GM06990 (cell line): Measurements from ENCODE around the gene DMRTC2.

Experiments used
- DNase-seq: peaks from one replicate; pipeline ENCODE4 v3.0.0-alpha.2; 2011; ENCODE audit not compliant: insufficient read length; ENCODE audit errors: extremely low read depth
- H3K27me3 ChIP-seq: replicated peaks from 2 replicates; pipeline ENCODE4 v1.6.0; 2011; ENCODE audit warnings: low read length; ENCODE audit not compliant: control insufficient read depth, insufficient read depth
- H3K36me3 ChIP-seq: 2 replicates; pipeline ENCODE4 v1.5.1; 2011; ENCODE audit warnings: low read length; ENCODE audit not compliant: control insufficient read depth, insufficient read depth
- H3K4me3 ChIP-seq: replicated peaks from 2 replicates; pipeline ENCODE4 v1.5.1; 2011; ENCODE audit warnings: low read depth, mild to moderate bottlenecking, control low read depth, low read length
- TF ChIP-seq, protein P1 (sequence below): IDR thresholded peaks from 2 replicates; pipeline ENCODE4 v1.5.1; 2011; ENCODE audit warnings: low read length, control low read depth, mild to moderate bottlenecking, inconsistent platforms; ENCODE audit not compliant: insufficient read depth, poor library complexity, severe bottlenecking

The DMRTC2 gene

DNA sequence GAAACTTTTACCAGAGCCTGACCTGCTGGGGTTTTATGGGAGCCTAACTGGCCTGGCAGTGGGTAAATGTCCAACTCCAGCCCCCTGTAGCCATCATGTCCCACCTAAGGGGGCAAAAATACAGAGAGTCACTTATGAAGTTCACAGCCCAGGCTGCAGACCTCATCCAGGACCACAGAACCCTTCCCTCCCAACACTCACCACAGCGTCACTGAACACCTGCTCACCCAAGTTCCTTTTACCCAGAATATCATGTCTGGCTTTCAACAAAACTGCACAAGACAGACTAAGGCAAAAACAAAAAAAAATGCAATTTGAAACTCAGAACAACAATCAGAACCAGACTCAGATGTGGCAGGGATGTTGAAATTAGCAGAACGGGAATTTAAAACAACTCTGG is 42.1 kb upstream of the DMRTC2 start:
- no peak for DNase-seq
- H3K27me3 ChIP-seq, result no peaks in the 10 kb centered on the region; the same call in 1 of the 2 replicates
- TF ChIP-seq, protein P1, sequence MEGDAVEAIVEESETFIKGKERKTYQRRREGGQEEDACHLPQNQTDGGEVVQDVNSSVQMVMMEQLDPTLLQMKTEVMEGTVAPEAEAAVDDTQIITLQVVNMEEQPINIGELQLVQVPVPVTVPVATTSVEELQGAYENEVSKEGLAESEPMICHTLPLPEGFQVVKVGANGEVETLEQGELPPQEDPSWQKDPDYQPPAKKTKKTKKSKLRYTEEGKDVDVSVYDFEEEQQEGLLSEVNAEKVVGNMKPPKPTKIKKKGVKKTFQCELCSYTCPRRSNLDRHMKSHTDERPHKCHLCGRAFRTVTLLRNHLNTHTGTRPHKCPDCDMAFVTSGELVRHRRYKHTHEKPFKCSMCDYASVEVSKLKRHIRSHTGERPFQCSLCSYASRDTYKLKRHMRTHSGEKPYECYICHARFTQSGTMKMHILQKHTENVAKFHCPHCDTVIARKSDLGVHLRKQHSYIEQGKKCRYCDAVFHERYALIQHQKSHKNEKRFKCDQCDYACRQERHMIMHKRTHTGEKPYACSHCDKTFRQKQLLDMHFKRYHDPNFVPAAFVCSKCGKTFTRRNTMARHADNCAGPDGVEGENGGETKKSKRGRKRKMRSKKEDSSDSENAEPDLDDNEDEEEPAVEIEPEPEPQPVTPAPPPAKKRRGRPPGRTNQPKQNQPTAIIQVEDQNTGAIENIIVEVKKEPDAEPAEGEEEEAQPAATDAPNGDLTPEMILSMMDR, result no peak
- no peaks in the 10 kb centered on the region for H3K36me3 ChIP-seq
- H3K4me3 ChIP-seq, result no peak overlapping the region

DNA sequence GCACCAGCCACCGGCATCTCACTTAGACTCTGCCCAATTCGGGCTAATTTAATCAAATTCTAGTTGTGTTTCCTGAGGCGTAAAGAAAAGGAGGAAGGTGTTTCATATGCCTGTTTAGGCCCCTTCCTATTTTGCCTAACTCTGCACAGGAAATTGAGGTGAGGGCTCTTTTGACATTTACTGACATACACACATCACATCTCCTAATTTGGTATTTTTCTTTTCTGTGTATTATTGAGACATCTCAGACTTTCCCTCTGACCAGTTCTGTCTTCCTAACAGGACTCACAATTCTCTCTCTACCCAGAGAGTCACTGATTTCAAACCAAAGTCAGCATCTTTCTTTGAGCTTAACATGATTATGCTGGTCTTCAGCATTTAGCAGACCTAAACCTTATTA is 40.5 kb upstream of the DMRTC2 start:
- no peak for DNase-seq
- H3K27me3 ChIP-seq, result peaks cover 2% of the 10 kb centered on the region; the same call in 1 of the 2 replicates
- H3K36me3 ChIP-seq, result no peaks in the 10 kb centered on the region
- TF ChIP-seq, protein P1, result no peak
- H3K4me3 ChIP-seq, result no peak overlapping the region

DNA sequence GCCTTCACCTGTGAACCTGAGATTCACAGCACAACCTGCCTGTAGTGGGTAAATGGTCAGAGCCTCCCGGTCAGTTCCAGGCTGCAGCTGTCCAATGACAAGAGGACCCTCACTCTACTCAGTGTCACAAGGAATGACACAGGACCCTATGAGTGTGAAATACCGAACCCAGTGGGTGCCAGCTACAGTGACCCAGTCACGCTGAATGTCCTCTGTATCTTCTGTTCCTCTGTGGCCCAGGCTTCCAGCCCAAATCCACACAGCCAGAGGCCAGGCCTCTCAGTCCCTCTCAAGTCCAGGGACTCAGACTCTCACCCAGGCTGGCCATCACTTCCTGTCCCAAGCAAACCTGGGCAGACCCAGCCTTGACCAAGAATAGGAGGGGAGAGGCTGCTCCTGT is 37.7 kb upstream of the DMRTC2 start:
- DNase-seq, result no peak
- no peak overlapping the region for H3K4me3 ChIP-seq
- TF ChIP-seq, protein P1, result no peak
- H3K27me3 ChIP-seq, result peaks cover 2% of the 10 kb centered on the region; the same call in 1 of the 2 replicates
- no peaks in the 10 kb centered on the region for H3K36me3 ChIP-seq

DNA sequence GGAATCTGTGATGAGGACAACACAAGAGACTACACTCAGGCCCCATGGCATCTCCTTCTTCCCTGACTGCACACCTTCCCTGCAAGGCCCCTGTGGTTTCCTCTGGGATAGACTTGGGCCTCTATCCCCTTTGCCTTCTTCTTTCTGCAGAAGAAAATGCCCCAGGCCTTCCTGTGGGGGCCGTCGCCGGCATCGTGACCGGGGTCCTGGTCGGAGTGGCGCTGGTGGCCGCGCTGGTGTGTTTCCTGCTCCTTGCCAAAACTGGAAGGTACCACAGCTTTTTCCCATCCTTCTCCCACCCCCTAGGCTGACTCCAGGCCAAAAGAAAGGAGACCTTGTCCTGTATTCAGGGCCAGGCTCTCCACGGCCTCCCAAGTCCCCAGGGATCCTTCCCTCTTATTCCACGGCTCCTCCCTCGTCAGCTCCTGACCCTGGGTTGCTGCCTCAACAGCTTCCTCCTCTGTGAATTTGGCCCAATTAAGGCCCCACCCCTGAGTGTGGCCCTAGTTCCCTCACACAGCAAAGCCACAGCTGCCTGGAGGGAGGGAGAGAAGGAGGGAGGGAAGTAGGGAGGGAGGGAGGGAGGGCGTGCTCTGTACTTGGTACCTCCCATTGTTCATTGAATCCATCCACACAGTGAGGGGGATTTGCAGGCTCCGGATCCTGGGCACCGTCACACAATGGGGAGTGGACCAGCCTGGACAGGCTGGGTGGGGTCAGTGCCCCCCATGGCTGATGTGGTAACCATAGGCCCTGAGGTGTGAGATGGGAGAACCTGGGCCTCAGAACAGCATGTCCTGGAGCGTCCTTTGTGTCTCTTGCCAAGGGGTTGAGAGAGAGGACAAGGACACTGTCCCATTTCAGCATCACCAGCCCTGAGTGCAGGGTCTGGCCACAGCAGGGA is 35.9 kb upstream of the DMRTC2 start:
- H3K36me3 ChIP-seq, result no peaks in the 10 kb centered on the region
- peaks cover 2% of the 10 kb centered on the region; the same call in 1 of the 2 replicates for H3K27me3 ChIP-seq
- no peak for DNase-seq
- TF ChIP-seq, protein P1, result no peak
- no peak overlapping the region for H3K4me3 ChIP-seq

DNA sequence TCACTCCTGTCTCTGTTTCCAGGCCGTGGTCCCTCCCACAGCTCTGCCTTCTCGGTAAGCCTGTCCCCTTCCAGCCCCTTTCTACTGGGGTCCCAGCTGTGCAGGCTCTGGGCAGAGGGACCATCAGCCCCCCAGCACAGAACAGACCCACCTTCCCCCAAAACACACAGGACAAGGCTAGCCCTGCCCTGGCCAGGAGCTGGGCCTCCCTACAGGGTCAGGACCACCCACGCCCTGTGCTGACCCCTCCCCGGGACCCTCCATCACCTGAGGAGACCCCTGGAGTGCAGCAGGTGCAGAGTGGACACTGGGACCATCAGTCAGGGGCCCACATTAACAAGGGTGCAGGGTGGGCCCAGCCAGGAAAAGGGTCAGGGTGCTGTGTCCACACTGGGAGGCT is 34.5 kb upstream of the DMRTC2 start:
- Histone ChIP-seq H3K4me3 (no peak overlapping the region), H3K27me3 (peaks cover 2% of the 10 kb centered on the region; the same call in 1 of the 2 replicates), H3K36me3 (no peaks in the 10 kb centered on the region)
- no peak for DNase-seq
- TF ChIP-seq, protein P1, result no peak
